Panc1 (cell line): ENCODE data around the gene BAIAP2L2.
"Not testable (repeated sequence)": the region's sequence is repeated elsewhere in the genome, so short reads cannot be mapped to it uniquely, and the experiment has no call there.

Experiments used
- CTCF ChIP-seq: fragments of 450-650 bp; IDR thresholded peaks from 2 replicates; pipeline ENCODE4 v1.5.1; 2017; ENCODE audit warnings: mild to moderate bottlenecking
- POLR2AphosphoS5 ChIP-seq: IDR thresholded peaks from 2 replicates; pipeline ENCODE4 v1.6.1; 2012; ENCODE audit warnings: mild to moderate bottlenecking, low read depth, low read length, moderate library complexity
- SIN3A ChIP-seq: IDR thresholded peaks from 2 replicates; pipeline ENCODE4 v1.6.1; 2012; ENCODE audit warnings: low read depth, mild to moderate bottlenecking, low read length, moderate library complexity, borderline replicate concordance; ENCODE audit not compliant: insufficient read depth
- TCF7L2 ChIP-seq: IDR thresholded peaks from 2 replicates; pipeline ENCODE4 v1.6.1; 2011; ENCODE audit warnings: mild to moderate bottlenecking, low read depth, low read length, inconsistent platforms
- TF ChIP-seq, protein P1 (sequence below), 2 experiments: IDR thresholded peaks; 2 replicates each; pipeline ENCODE4 v1.6.1; 2011 to 2012; ENCODE audit warnings: low read depth in 2 of 2, control low read depth in 1 of 2, low read length in 1 of 2, mild to moderate bottlenecking in 1 of 2, moderate library complexity in 1 of 2; ENCODE audit not compliant: insufficient read depth in 1 of 2

DNA sequence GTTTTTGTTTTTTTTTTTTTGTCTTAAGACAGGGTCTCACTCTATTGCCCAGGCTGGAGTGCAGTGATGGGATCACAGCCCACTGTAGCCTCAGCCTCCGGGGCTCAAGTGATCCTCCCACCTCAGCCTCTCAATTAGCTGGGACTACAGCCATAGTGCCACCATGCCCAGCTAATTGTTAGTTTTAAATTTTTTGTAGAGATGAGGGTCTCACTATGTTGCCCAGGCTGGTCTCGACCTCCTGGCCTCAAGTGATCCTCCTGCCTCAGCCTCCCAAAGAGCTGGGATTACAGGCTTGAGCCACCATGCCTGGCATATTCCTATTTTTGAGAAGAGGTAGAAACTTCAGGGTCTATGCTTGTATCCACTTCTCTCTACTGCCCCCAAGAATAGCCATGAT lies 8.3 kb upstream of the BAIAP2L2 start:
- TF ChIP-seq CTCF, POLR2AphosphoS5, TCF7L2, SIN3A: not testable (repeated sequence)
- TF ChIP-seq, protein P1, sequence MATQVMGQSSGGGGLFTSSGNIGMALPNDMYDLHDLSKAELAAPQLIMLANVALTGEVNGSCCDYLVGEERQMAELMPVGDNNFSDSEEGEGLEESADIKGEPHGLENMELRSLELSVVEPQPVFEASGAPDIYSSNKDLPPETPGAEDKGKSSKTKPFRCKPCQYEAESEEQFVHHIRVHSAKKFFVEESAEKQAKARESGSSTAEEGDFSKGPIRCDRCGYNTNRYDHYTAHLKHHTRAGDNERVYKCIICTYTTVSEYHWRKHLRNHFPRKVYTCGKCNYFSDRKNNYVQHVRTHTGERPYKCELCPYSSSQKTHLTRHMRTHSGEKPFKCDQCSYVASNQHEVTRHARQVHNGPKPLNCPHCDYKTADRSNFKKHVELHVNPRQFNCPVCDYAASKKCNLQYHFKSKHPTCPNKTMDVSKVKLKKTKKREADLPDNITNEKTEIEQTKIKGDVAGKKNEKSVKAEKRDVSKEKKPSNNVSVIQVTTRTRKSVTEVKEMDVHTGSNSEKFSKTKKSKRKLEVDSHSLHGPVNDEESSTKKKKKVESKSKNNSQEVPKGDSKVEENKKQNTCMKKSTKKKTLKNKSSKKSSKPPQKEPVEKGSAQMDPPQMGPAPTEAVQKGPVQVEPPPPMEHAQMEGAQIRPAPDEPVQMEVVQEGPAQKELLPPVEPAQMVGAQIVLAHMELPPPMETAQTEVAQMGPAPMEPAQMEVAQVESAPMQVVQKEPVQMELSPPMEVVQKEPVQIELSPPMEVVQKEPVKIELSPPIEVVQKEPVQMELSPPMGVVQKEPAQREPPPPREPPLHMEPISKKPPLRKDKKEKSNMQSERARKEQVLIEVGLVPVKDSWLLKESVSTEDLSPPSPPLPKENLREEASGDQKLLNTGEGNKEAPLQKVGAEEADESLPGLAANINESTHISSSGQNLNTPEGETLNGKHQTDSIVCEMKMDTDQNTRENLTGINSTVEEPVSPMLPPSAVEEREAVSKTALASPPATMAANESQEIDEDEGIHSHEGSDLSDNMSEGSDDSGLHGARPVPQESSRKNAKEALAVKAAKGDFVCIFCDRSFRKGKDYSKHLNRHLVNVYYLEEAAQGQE (IDR thresholded peaks at IDR 0.05; ENCODE audit: insufficient read depth in 1 of 2, low read depth in 2 of 2, low read length in 1 of 2) = not testable (repeated sequence)
